Daoy (cell line): ENCODE measurements around the gene NALCN. TPM values are rescaled to one million over a fixed set of nuclear protein-coding genes. Genes with fewer than 3 reads are reported as not detected.

Experiments
- DNase-seq: peaks from one replicate; pipeline ENCODE4 v3.0.0-alpha.2; 2015; ENCODE audit warnings: low read depth
- total RNA-seq: library from RNA; depleted of rRNA; stranded (reverse); fragments of >200 nt; shearing (Covaris generic); gene quantifications from 2 replicates; pipeline ENCODE4 v1.2.3, GENCODE V29; 2014

NALCN gene
- total RNA-seq, 1 experiment from 2014 or later: not detected

DNA sequence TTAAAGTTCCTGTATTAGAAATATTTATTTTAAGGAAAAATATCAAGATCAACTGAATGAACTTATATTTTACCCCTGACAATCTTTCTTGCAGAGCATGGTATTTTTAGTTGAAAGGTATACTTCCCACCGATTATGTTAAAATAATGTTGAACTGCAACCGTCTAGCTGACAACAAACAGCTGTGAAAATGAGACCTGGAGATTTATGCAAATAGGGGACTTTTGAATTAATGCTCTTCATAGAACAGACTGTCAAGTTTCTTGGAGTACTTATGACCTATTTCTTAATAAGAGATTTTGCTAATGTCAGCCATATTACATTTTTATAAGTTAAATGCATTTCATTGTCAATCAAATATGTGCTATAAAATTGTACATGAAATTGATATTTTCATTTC lies 210.9 kb downstream of the NALCN start:
- DNase-seq: no peak

DNA sequence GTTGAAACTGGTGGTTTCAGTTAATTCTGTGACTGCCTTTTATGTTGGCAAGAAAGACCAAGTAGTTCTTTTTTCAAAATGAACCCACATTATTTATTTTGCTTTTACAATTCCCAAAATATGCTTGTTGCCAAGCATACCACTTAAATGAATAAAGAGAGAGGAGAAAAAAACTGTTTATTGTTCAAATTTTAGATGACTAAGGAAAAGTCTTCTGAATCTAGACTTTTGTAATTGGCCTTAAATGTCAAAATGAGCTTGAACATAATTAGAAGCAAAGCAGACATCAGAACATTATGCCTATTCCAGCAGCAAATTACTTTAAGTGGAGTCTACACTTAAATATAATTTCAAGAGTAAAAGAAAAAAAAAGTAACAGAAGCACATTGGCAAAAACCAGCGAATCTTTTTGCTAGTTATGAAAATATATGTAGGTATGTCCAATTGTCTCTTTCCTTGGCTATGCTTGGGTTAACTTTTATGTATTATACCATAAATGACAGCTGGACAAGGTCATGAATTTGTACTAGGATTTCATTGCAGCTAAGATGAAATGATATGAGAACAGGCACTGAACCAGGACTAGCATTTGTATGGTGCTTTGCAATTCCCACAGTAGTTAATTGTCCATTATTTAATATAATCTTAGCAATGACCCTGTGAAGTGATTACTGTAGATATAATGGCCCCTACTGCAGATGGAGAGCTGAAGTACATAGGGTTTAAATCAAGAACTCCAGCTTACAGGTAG lies 211.9 kb downstream of the NALCN start:
- DNase-seq: no peak

DNA sequence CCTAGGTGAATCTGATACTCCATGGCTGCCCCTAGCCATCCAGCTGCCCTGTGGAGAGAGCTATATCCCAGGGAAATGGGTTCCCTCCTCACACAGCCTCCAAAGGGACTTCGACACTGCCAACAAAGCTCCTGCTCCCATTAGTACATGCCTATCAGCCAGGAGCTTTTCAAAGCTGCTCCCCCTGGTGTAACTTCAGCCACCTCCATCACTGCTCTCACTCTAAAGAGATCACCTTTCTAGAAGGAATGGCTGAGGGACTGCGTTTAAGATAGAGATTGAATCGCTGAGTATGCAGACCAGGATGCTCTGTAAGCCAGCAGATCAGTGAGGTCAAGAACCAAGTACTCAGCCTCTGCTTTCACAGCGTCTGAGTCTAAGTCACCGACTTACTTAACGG lies 213.7 kb downstream of the NALCN start:
- DNase-seq: no peak

DNA sequence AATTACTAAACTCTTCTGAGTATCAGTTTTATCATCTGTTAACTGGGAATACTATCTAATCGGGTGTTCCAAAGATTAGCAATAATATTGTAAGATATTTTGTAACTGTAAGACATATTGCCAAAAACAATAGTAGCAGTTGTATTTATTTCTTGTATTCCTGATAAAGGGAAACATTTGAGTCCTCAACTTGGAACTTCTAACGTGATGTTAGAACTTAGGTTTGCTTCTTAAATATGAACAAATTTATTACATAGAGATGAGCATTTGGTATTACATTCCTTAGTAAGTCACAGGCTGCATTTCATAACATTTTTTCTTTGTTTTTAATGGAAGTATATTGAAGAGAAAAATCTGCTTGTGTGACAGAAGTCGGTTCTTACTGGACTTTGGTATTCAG lies 225.3 kb downstream of the NALCN start:
- no peak for DNase-seq

DNA sequence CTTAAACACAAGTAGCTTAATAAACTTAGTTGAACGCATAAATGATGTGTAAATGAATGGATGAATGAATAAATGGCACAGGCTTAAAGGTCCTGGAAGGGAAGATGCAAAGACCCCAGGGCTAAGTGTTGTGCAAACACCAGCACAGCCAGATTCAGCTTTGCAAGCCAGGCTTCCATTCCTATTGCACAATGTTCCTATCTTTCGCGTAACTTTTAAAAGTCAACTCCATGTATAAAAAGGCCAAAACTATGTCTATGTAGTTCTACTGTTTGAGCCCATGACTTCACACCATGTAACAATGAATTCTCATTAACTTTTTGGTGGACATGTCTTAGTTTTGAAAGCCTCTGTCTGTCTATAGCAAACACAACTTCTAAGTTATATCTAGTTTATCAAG lies 226.0 kb downstream of the NALCN start:
- DNase-seq: no peak

DNA sequence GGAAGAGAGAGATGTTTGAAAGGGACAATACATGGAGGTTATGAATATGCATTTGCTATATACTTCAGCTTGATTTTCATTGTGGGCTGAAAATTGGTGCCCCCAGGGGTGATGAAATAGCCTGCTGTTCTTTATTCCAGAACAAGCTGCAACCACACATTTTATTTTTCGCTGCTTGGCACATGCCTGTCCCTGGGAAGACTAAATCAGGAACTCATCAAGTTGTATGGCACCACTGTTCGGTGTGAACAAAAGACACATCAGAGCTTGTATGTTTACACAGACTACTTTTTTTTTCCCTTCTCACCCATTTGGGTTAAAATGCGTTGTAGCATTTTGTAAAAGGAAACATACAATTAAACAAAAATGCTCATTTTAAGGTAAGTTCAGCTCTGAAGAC lies 230.7 kb downstream of the NALCN start:
- no peak for DNase-seq

DNA sequence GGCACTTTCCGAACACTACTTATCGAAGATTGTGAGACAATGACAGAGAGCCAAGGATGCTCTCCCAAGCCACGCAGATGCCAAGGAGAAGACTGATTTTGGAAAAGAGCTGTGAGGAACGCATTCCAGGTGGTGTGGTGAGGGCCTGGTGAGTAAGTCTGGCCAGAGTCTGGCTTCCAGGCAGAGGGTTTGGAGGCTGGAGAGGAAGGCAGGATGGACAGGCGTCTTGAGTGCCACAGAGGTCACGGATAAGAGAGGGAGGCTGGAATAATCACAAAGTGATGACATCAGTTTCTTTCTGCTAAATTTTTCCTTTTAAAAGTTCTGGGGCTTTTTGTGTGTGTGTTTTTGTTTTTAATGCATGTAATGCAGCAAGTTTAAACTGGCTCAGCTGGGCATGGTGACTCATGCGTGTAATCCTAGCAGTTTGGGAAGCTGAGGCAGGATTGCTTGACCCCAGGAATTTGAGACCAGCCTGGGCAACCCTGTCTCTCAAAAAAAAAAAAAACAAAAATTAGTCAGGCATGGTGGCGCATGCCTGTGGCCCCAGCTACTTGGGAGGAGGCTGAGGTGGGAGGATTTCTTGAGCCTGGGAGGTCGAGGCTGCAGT lies 235.1 kb downstream of the NALCN start:
- DNase-seq: no peak

DNA sequence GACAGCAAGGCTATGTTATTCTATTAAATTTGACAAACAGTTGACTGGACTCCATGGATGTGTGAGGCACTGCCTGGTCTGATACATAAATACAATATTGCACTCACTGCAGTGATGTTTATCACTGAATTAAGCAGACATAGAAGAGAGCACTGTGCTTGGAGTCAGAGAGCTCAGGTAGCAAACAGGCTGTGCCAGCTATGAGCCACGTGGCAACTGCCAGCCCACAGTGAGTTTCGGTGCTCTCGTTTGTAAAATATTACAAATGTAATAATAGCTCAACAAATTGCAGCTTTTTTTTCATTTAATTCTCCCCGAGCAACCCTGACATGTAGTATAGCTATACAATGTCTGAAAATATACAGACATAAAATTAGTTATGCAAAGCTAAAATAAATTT lies 237.3 kb downstream of the NALCN start:
- DNase-seq: no peak

DNA sequence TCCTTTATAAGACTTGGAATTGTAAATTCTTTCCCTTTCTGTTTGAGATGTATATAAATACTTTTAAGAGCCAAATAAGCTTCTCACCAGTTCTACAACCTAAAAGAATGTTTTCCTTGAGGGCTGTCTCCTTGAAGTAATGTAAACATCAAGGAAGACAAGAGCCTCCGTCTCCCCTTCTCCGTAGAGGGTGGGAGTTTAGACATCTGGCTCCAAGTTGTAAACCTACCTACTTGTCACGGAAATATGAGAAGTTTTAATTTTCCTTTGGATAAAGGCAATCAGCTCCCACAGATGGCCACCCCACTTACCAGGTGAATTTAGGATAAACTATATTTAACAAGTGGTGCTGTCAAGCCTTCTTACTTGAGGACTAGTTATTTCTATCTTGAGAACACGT lies 237.9 kb downstream of the NALCN start:
- DNase-seq: no peak

DNA sequence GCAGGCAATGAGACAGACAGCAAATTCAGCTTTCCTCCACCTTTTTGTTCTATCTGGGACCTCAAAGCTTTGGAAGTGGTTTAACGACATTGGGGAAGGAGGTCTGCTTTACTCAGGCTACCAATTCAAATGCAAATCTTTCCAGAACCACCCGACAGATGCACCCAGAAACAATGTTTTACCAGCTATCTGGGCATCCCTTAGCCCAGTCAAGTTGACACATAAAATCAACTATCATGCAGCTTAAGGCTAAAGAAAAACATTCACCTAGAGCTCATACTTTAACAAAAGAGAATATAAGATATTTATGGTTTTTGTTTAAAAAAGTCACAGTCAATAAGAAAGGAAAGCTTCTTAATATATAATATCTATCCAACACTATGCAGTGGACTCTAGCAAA lies 246.0 kb downstream of the NALCN start:
- no peak for DNase-seq

DNA sequence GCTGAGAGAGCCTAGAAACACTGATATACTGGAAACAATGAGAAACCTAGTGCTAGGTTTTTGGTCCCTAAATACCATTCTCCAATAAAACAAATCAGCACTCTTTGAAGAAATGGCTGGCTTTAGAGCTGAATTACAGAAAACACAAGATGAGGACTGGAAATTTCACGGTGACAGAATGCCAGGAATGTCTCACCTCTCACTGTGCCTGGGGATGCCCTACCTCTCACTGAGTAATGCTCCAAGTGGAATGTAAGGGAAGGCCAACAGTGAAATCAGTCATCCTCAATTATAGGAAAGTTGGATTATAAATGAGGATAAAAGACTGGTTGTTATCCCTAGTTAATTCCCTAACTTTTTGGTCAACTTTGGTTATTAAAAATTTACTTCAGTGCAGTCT lies 259.0 kb downstream of the NALCN start:
- no peak for DNase-seq

DNA sequence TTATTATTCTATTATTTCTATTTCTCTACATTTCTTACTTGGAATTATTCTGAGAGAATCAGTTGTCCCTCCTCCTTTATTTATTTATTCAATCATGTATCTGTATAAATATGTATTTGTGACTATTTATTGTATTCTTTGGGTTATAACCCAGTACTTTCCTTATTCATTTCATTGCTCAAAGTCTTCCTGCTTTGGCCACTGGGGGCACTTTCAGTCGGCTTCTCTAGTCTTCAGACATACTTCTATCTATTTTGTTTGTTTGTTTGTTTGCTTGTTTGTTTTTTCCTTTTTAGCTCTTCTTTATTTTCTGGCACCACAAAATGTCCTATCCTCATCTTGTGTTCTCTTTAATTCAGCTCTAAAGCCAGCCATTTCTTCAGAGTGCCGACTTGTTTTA lies 260.4 kb downstream of the NALCN start:
- DNase-seq: no peak

DNA sequence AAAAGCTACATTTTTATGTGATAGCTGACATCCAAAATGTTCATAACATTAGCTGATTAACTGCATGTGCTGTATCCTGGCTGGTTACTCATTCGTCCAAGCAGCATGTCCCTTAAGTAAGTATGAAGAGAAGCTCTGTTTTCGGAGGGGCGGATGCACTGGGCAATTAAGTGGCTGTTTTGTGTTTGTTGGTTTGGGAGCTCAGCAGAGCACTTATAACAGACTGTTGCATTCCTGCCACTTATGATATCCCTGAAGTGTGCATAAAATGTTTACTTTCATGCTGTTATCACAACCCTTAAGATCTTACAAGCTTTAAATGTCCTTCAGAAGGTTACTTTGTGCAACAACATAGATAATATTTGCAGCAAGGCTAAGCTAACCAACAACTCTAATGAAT lies 264.1 kb downstream of the NALCN start:
- DNase-seq: no peak

DNA sequence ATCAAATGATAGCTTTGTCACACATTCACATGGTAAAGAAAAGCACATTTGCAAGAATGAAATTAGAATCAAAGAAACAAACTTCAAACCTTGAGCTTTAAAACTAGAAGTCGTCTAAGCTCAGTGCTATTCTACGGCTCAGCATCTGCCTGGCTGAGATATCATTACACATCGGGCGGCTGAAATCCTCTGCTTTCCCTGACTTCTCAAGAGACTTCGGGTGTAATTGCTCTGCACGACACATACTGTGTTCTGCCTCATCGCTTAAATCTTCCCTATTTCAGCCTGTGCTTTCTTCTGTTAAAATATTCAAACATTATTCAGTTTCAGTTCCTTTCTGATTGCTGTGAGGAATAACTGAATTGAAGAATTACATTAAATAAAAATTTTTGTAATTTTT lies 265.3 kb downstream of the NALCN start:
- no peak for DNase-seq

DNA sequence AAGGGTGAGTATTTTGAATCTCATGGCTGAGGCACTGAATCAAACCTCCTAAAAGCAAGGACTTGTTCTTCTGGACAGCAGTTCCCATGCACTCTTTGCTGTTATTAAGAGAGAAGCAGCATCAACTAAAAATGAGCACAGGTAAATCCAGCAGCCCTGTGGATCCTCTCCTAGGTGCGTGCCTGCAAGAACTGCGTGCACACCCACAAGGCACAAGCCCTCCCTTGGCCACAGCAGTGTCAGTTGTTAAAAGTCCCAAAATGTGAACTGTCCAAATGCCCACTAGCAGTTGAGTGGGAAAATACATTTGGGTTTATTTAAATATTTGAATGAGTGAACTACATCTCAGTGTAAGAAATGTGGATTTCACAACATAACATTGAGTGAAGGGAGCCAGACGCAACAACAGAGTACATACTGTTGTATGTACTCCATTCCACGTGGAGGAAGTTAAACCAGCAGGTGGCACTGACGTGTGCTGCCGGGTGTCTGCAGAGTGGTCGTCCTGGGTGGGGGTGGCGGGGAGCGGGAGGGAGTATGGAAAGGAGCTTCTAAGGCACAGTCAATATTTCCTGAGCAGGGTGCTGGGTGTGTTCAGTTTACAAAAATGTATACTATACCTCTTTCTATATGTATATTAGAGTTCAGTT lies 266.4 kb downstream of the NALCN start:
- DNase-seq: peak; percentile 30

DNA sequence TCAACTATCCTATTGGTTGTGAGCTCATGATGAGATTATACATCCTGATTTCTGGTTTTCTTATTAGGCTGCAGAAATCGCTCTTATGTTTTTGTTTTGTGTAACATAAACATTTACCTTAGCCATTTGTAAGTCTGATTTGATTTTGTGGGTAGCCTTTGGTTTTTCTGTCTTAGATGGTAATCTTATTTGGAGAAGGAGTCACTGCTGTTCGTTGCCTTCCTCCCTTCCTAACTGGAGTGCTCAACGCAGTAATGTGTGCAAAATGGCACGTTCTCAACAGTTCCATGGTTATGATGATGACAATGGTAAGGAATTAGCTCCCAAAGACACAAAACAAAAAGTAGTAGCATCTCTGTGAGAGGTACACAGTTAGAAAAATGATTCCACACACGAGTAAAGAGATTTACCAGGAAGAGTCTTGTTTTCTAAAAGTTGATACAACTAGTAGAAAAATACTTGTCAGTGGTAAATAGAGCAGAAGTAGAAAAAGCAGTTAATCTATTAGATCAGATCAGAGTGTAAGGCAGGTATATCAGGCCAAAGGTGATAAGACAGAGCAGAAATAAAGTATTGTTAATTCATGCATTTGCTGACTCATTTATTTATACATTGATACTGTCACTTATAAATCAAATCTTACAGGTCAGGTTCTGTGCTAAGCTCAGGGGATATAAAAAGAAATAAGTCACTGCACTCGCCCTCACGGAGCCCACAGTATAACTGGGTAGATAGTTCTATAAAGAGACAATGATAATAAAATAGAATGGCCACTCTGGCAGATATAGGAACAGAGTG lies 270.0 kb downstream of the NALCN start:
- DNase-seq: peak; percentile 2

DNA sequence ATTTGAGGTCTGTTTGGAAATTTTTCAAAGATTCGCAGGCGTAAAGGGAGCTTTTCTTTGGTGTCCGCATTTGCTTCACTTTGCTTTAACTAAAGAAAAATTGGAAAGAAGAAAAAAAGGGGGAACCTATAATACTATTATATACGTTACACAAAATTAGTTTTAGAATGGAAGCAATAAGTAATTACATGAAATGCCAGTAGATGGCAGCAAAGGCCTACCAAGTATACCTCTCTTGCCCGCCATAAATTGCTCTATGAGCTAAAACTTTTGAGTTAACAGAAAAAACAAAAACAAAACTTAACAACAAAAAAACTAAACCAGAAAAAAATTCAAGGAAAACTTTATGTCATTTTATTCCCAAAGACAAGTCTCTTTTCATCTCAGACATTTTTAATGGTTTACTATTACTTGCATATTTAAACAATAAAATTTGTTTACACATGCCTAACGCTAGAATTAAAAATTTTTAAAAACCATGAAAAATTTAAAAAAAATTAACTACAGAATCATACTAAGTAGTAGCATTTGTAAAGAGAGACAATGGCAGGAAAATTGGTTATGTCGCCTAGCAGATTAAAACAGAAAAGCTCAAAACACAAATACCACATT lies 271.4 kb downstream of the NALCN start:
- DNase-seq: peak; percentile 38

DNA sequence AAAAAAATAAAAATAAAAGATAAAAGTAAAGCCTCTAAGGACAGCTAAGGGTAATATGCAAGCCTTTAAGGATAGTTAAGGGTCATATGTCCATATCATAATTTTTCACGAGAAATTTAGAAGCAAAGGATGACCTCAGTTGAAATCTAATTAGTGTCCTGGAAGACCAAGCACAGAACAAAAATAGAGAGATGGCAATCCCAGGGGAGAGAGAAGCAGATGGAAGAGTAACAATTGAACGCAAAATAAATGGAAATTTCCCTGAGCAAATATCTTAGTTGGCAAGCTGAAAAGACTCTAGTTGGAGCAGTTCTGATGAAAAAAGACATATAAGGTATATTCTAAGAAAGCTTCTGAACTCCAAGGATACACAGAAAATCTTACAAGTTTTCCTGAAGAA lies 275.4 kb downstream of the NALCN start:
- no peak for DNase-seq

DNA sequence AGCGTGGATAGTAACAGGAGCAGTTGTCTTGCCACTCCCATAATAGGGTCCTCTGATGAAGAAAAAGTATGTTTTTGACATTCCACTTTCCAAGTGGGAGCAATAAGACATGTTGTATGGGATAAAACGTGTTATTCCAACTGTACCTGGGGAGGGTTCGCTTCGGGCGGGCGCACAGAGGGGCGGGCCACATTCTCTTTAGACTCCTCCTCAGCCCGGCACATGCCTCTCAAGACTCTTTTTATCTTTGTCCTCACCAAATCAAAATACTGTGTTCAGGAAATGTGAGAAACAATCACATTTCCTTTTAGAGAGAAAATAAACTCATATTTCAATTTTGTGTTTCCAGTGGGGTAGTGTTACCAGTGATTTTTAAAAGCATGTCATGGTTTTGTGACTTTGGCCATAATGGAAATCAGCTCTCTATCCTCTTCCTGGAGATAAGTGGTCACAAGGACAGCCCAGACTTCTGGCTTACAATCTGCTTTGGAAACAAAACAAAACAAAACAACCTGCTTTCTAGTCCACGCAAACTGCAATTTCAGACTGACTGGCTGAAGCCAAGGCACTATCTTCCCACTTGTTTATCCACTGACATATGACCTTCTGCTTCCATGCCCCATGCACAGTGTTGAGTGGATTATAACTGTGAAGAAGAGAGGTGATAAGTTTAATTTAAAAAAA lies 276.1 kb downstream of the NALCN start:
- DNase-seq: no peak

DNA sequence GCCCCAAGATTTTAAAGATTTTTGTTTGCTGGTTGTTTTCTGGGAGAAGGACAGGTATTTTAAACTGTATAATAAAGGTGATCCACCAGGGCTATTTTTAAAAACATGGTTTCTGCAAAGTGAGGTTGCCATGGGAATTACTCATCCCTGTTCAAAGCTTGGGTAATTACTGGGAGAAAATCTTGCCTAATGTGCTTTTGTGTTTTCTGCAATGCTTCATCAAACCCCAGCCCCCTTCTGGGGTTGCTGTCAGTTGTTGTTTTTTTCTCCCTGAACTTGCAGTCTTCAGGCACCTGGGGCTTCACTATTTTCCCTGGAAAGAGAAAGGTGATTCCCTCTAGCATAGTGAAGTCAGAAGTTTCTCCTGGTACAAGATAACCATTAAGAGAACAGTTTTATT lies 277.2 kb downstream of the NALCN start:
- DNase-seq: no peak

DNA sequence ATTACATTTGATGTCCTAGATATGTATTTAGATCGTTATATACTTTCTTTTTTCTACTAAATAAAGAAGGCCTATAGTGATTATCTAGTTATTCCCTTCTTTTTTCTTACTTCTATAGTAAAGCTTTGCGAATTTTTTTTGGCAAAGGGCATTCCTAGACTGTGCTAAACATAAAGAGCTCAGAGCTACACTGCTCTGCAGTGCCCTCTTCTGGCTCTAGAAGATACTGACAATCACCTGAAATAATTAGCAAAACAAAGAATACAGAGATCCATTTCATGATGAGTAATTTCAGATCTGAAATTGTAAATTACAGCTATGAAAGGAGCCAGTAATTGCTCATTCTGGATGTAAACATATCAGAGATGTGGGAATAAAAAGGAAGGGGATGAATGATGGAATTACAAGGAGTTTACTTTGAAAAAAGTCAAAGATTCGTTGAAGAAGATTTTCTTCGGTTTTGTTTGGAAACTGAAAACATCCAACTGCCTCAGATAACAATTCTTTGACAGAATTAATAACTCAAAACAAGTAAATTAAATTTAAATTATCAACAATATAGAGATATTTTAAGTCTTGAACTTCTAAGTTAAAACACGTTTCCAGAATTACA lies 288.5 kb downstream of the NALCN start:
- peak; percentile 44 for DNase-seq
